Endothelial cell of umbilical vein (primary cell): ENCODE measurements around the gene CSMD2. TPM values are rescaled to one million over a fixed set of nuclear protein-coding genes. Genes with fewer than 3 reads are reported as not detected.

Experiments used
- BruUV-seq: library from RNA; stranded (reverse); fragments of 400-500 nt; replicated peaks from 2 replicates; lab custom pipeline; 2021; lab: Mats Ljungman, UMichigan
- CTCF ChIA-PET: fragments of 300-600, 350-600 bp; sonication (Branson Sonifier 250); formaldehyde crosslinking; loops from one replicate; lab custom pipeline; 2021; ENCODE audit warnings: antibody characterized with exemption, inconsistent platforms; lab: Charles Lee
- POLR2A ChIA-PET: fragments of 300-600, 350-600 bp; sonication (Branson Sonifier 250); formaldehyde crosslinking; loops from one replicate; lab custom pipeline; 2021; ENCODE audit warnings: antibody characterized with exemption, inconsistent platforms; lab: Charles Lee
- DNase-seq: peaks from one replicate; pipeline ENCODE4 v3.0.0-alpha.2; 2011; ENCODE audit warnings: low read depth, low spot score
- FAIRE-seq: peaks from 2 replicates; lab custom pipeline; 2011; peaks lifted over from hg19 to GRCh38; lab: Jason Lieb, UNC
- H2AFZ ChIP-seq: 2 replicates; pipeline ENCODE4 v1.6.0; 2012; ENCODE audit warnings: low read depth, low read length, control low read depth, inconsistent platforms
- H3K27ac ChIP-seq: 2 replicates; pipeline ENCODE4 v1.5.1; 2011; ENCODE audit warnings: low read depth, mild to moderate bottlenecking, control low read depth, low read length, moderate library complexity; ENCODE audit not compliant: insufficient read depth
- H3K27me3 ChIP-seq, 2 experiments: 2 replicates each; pipeline versions ENCODE4 v1.6.0 to v1.6.1; 2011; ENCODE audit warnings: low read length in 2 of 2, mixed read lengths in 1 of 2; ENCODE audit not compliant: control insufficient read depth in 2 of 2, insufficient read depth in 2 of 2
- H3K36me3 ChIP-seq, 2 experiments: 2 replicates in 1 of 2; 3 replicates in 1 of 2; pipeline ENCODE4 v1.5.1; 2011; ENCODE audit warnings: low read length in 2 of 2, mild to moderate bottlenecking in 1 of 2, moderate library complexity in 1 of 2; ENCODE audit not compliant: control insufficient read depth in 2 of 2, insufficient read depth in 2 of 2; ENCODE audit errors: extremely low read depth in 1 of 2
- H3K4me1 ChIP-seq: 3 replicates; pipeline ENCODE4 v1.5.1; 2011; ENCODE audit warnings: mild to moderate bottlenecking, low read length; ENCODE audit not compliant: control insufficient read depth, insufficient read depth; ENCODE audit errors: extremely low read depth
- H3K4me2 ChIP-seq: 2 replicates; pipeline ENCODE4 v1.6.1; 2011; ENCODE audit warnings: low read length, control low read depth, mixed read lengths; ENCODE audit not compliant: insufficient read depth
- H3K4me3 ChIP-seq, 3 experiments: fragments of 200-600 bp in 1 of 3; sonication (generic), shearing (Covaris generic) in 1 of 3; replicated peaks in 1 of 3; 2 replicates each; pipeline ENCODE4 v1.5.1; 2011 to 2016; ENCODE audit warnings: control low read depth in 3 of 3, low read length in 3 of 3, mild to moderate bottlenecking in 2 of 3, inconsistent platforms in 1 of 3, low read depth in 1 of 3, moderate library complexity in 1 of 3; ENCODE audit not compliant: insufficient read depth in 1 of 3
- H3K79me2 ChIP-seq: 2 replicates; pipeline ENCODE4 v1.6.0; 2012; ENCODE audit warnings: low read length, inconsistent platforms; ENCODE audit not compliant: control insufficient read depth, insufficient read depth
- H3K9ac ChIP-seq: replicated peaks from 2 replicates; pipeline ENCODE3; 2011; ENCODE audit warnings: low read length, control low read depth; ENCODE audit not compliant: insufficient read depth; ENCODE audit errors: extremely low read depth
- H3K9me1 ChIP-seq: replicated peaks from 3 replicates; pipeline ENCODE4 v1.6.0; 2011; ENCODE audit warnings: mild to moderate bottlenecking, low read length; ENCODE audit not compliant: control insufficient read depth, insufficient read depth; ENCODE audit errors: extremely low read depth
- H3K9me3 ChIP-seq: replicated peaks from 2 replicates; pipeline ENCODE4 v1.5.1; 2012; ENCODE audit warnings: low read length, inconsistent platforms; ENCODE audit not compliant: control insufficient read depth, insufficient read depth
- H4K20me1 ChIP-seq: replicated peaks from 2 replicates; pipeline ENCODE3; 2011; ENCODE audit warnings: mild to moderate bottlenecking, low read length; ENCODE audit not compliant: control insufficient read depth, insufficient read depth; ENCODE audit errors: extremely low read depth
- CTCF ChIP-seq, 2 donors: IDR thresholded peaks; 1 replicate in 1 of 2; 2 replicates in 1 of 2; pipeline ENCODE4 v1.5.1; 2011; ENCODE audit warnings: low read length in 2 of 2, mild to moderate bottlenecking in 2 of 2, moderate library complexity in 2 of 2, control low read depth in 1 of 2, inconsistent platforms in 1 of 2, low read depth in 1 of 2; ENCODE audit not compliant: insufficient read depth in 1 of 2; ENCODE audit errors: extremely low read depth in 1 of 2
- EZH2 ChIP-seq: IDR thresholded peaks from 2 replicates; pipeline ENCODE4 v1.6.1; 2012; ENCODE audit warnings: borderline replicate concordance, low read depth, mild to moderate bottlenecking, moderate library complexity, low read length, inconsistent platforms; ENCODE audit not compliant: severe bottlenecking
- FOS ChIP-seq: IDR thresholded peaks from 2 replicates; pipeline ENCODE4 v1.6.1; 2011; ENCODE audit warnings: mild to moderate bottlenecking, low read length, moderate library complexity, borderline replicate concordance; ENCODE audit not compliant: insufficient read depth
- GATA2 ChIP-seq: IDR thresholded peaks from 2 replicates; pipeline ENCODE4 v1.7.0; 2011; ENCODE audit warnings: low read depth, mild to moderate bottlenecking, moderate library complexity, mixed read lengths, low read length; ENCODE audit not compliant: insufficient read length, insufficient read depth
- JUN ChIP-seq: IDR thresholded peaks from 2 replicates; pipeline ENCODE4 v1.6.1; 2011; ENCODE audit warnings: borderline replicate concordance, low read depth; ENCODE audit not compliant: insufficient read length, insufficient read depth
- MAX ChIP-seq: IDR thresholded peaks from 2 replicates; pipeline ENCODE4 v1.6.1; 2011; ENCODE audit not compliant: insufficient read depth, insufficient read length
- MYC ChIP-seq: IDR thresholded peaks from one replicate; pipeline ENCODE4 v1.6.1; 2011; ENCODE audit warnings: mild to moderate bottlenecking, low read depth, low read length
- POLR2A ChIP-seq: IDR thresholded peaks from 2 replicates; pipeline ENCODE4 v1.6.1; 2012; ENCODE audit warnings: low read depth, mild to moderate bottlenecking, control low read depth, low read length
- POLR2AphosphoS5 ChIP-seq: IDR thresholded peaks from 2 replicates; pipeline ENCODE4 v1.6.1; 2012; ENCODE audit warnings: low read depth, mild to moderate bottlenecking, control low read depth, low read length, moderate library complexity; ENCODE audit not compliant: insufficient read depth
- dilution Hi-C: fragments of 300-500 bp; cut with MboI; formaldehyde crosslinking; loops from one replicate; pipeline ENCODE4 v1.15.0; 2019; ENCODE audit warnings: low sequenced_read_pairs; ENCODE audit not compliant: extremely low pct_ligation_motif_present
- intact Hi-C: fragments of 100-400 bp; cut with micrococcal nuclease; formaldehyde crosslinking; loops from one replicate; pipeline ENCODE4 v1.10.0; 2022
- polyA plus RNA-seq, 4 experiments: library from polyadenylated mRNA; depleted of rRNA in 3 of 4; stranded (reverse) in 3 of 4; unstranded in 1 of 4; fragments of >200 nt; gene quantifications; 2 replicates each; pipeline versions ENCODE4 v1.2.1 to v1.2.3, GENCODE V29; 2011 to 2012; ENCODE audit warnings: missing spikeins in 1 of 4
- total RNA-seq: library from RNA; stranded (reverse); gene quantifications from 2 replicates; pipeline ENCODE4 v1.2.3, GENCODE V29; 2021

The CSMD2 gene
- total and polyA plus RNA-seq, 2 donors (not counting 3 experiments of a cell fraction or from before 2014, with no cell fraction given) = under 0.01 TPM; not detected in 1

GRCh38 chr1:33608825-33609400, 556.1 kb downstream of the CSMD2 start:
- DNase-seq = no peak
- Histone ChIP-seq H3K4me2 (no peak overlapping the region), H3K36me3 (no peaks in the 10 kb centered on the region), H3K27me3 (no peaks in the 10 kb centered on the region), H2AFZ (no peak overlapping the region), H3K9me1 (no peaks in the 10 kb centered on the region), H3K9me3 (no peaks in the 10 kb centered on the region), H4K20me1 (no peaks in the 10 kb centered on the region), H3K4me1 (no peaks in the 10 kb centered on the region), H3K9ac (no peak overlapping the region), H3K79me2 (no peaks in the 10 kb centered on the region), H3K27ac (no peak overlapping the region), H3K4me3 (no peak overlapping the region)
- TF ChIP-seq MAX (no peak), GATA2 (no peak), MYC (no peak), FOS (no peak), JUN (no peak), EZH2 (no peak), POLR2A (no peak), POLR2AphosphoS5 (no peak), CTCF (IDR thresholded peaks at IDR 0.05; ENCODE audit: extremely low read depth in 1 of 2, insufficient read depth in 1 of 2, low read depth in 1 of 2, low read length in 2 of 2) (no peak)
- intact Hi-C loops (no loop called here), dilution Hi-C loops (no loop called here)
- CTCF ChIA-PET = interaction anchor here (0.9 kb wide), 1 partner anchor 390 kb away, joined by 3 read pairs; no protein-coding TSS in a partner anchor
- BruUV-seq = no TSS peak
- no peak for FAIRE-seq
- POLR2A ChIA-PET = no interaction called here
